IPS-20b (cell line): ENCODE results near the gene PEX11B.

Experiments
- H3K27ac ChIP-seq: one replicate; pipeline ENCODE4 v1.5.1; 2013; ENCODE audit warnings: low read length
- H3K27me3 ChIP-seq: 2 replicates; pipeline ENCODE4 v1.6.1; 2013; ENCODE audit warnings: mild to moderate bottlenecking, low read length, inconsistent platforms; ENCODE audit not compliant: insufficient read depth
- H3K36me3 ChIP-seq: 2 replicates; pipeline ENCODE4 v1.6.1; 2013; ENCODE audit warnings: low read depth, mild to moderate bottlenecking, inconsistent platforms, low read length, moderate library complexity; ENCODE audit not compliant: insufficient read depth
- H3K4me1 ChIP-seq: 2 replicates; pipeline ENCODE4 v1.6.1; 2013; ENCODE audit warnings: mild to moderate bottlenecking, control low read depth, inconsistent platforms, low read length, moderate library complexity; ENCODE audit not compliant: insufficient read depth
- H3K4me3 ChIP-seq: 2 replicates; pipeline ENCODE4 v1.5.1; 2013; ENCODE audit warnings: mild to moderate bottlenecking, low read length, inconsistent platforms
- H3K9ac ChIP-seq: 2 replicates; pipeline ENCODE4 v1.6.1; 2013; ENCODE audit warnings: low read depth, mild to moderate bottlenecking, inconsistent platforms, low read length, moderate library complexity
- H3K9me3 ChIP-seq: 2 replicates; pipeline ENCODE4 v1.6.1; 2013; ENCODE audit warnings: mild to moderate bottlenecking, low read depth, low read length, inconsistent platforms; ENCODE audit not compliant: insufficient read depth

The PEX11B gene, protein sequence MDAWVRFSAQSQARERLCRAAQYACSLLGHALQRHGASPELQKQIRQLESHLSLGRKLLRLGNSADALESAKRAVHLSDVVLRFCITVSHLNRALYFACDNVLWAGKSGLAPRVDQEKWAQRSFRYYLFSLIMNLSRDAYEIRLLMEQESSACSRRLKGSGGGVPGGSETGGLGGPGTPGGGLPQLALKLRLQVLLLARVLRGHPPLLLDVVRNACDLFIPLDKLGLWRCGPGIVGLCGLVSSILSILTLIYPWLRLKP

DNA sequence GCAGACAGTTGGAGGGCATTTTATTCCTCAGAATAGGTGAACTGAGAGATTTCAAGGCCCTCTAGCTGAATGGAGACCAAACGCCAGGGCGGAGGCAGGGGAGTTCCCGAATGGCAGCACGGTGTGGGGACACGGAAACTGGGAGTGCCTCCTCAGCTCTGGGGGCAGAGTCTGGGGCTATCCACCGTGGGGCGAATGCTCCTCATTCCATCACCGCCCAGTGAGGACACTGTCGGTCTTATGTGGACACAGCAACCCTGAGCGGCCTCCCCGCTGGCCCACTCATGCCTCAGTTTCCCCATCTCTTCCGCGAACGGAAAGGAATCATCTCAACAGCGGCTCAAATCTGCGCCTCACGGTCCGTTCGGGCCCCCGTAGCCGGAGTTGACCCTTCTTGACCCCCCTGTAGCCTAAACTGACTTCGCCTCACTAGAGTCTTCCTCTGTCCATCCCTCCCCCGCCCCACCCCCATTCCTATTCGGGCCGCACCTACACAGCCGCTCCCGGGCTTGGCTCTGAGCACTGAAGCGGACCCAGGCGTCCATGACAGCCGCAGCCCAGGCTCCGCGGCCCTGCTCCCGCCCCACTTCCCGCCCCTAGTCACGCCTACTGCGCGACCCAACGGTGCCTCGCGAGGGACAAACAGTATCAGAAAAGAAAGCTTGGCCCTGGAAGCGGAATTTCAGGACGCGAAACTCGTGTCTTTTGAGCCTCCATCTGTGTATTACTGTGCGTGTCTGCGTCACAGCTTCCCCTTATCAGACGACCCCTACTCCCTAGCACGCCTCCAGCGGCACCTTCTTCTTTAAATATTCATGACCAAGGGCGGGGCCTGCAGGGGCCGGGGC lies at the start of gene PEX11B:
Gene PEX11B (minus strand): TSS at position 574 of the 848 bp plus-strand sequence. CDS start 29 bp downstream, at position 545.
- Histone ChIP-seq H3K36me3 (peaks cover 27% of the 10 kb centered on the region), H3K4me3 (peak within 1 kb of the TSS; percentile 78), H3K9ac (peak within 1 kb of the TSS; percentile 70; the same call in 1 of the 2 replicates), H3K27ac (no peak within 1 kb of the TSS), H3K9me3 (no peaks in the 10 kb centered on the region), H3K4me1 (no peaks in the 10 kb centered on the region), H3K27me3 (no peaks in the 10 kb centered on the region; the same call in 1 of the 2 replicates)

DNA sequence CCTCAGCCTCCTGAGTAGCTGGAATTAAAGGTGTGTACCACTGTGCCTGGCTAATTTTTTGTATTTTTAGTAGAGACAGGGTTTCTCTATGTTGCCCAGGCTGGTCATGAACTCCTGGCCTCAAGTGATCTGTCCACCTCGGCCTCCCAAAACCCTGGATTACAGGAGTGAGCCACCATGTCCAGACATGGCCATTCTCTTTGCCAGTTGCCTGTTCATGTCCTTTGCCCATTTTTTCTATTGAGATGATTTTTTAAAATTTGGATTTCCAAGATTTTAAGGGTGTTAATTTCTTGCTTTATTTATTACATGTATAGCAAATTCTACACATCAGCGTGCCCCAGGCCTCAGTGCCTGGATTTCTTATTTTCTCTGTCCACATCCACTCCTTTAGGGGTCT lies 48.8 kb upstream of the PEX11B start:
- Histone ChIP-seq H3K9me3 (no peaks in the 10 kb centered on the region), H3K36me3 (no peaks in the 10 kb centered on the region), H3K27me3 (peaks cover 25% of the 10 kb centered on the region), H3K4me1 (peaks cover 10% of the 10 kb centered on the region), H3K27ac (no peak overlapping the region), H3K4me3 (no peak overlapping the region), H3K9ac (no peak overlapping the region)

DNA sequence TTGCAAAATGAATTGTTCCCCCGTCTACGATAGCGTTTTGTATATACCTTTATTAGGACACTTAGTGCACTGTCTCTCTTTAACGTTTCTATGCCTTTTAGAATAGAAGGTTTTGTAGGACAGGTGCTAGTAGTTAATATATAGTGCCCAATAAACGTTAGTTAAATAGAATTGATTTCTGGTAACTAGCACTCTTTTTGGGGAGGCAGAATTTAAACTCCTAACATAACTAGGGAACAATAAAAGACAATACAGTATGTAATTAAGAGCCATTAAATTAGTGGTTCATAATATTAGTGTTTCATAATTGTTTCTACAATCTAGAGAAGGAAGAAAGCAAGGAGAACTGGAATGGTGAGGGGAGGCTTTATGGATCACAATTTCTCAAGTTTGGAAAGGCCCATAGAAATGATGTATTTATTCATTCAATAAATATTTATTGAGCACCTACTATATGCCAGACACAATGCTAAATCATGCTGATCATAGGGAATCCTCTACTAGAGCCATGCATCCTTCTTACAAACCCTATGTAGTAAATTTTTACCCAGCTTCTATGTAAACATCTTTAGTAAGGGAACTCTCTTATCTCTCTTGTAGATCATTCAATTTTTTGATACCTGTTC lies 46.7 kb upstream of the PEX11B start:
- H3K36me3 ChIP-seq: no peaks in the 10 kb centered on the region
- no peaks in the 10 kb centered on the region for H3K9me3 ChIP-seq
- peaks cover 46% of the 10 kb centered on the region for H3K27me3 ChIP-seq
- H3K9ac ChIP-seq: peak overlapping the region; percentile 63; the same call in 1 of the 2 replicates
- H3K4me3 ChIP-seq: peak overlapping the region; percentile 78
- H3K27ac ChIP-seq: no peak overlapping the region
- peaks cover 10% of the 10 kb centered on the region for H3K4me1 ChIP-seq

DNA sequence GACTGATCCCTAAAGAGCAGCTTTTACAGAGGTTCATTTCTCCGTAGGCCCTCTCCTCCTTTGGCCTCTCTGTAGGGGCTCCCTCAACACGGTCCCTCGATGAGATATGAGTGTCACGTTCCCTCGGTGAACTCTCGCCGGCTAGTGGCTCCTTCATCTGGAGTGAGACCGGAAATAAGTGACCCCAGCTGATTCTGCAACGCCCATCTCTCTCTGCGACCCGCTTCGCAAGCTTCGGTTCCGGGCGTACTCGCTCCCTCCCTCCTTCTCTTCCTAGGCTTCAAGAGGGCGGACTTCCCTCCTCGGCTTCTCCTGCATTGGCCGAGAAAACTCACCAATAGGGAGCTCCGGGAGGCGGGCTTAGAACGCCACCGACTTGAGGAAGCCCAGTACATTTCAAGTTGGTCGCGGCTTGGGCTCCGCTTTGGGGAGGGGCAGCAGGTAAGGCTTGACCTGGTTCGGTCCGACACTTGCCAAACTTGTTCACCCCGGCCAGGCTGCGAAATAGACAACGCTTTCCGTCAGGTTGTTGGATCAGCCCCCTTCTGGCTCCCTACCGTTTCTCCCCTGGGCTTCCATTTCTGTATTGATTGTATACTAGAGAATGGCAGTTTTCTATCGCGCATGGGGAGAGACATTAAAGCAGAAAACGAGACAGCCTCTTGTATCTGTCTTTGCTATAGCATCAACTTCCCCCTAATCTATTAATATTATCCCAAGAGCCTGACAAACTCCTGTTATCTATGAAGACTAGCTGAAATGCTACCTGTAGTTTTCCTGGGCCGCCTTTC lies 46.0 kb upstream of the PEX11B start, which contains the start of the genes ANKRD34A and POLR3GL:
Gene ANKRD34A (minus strand): TSS at position 248 of the 791 bp plus-strand sequence. CDS start 2,816 bp downstream, outside the sequence.
Gene POLR3GL (plus strand): TSS at position 363 of the 791 bp plus-strand sequence. CDS start 10,176 bp downstream, outside the sequence.
- no peaks in the 10 kb centered on the region for H3K9me3 ChIP-seq
- no peak within 1 kb of the TSS for H3K27ac ChIP-seq
- H3K4me1 ChIP-seq: peaks cover 10% of the 10 kb centered on the region
- H3K9ac ChIP-seq: peak within 1 kb of the TSS; percentile 63; the same call in 1 of the 2 replicates
- H3K36me3 ChIP-seq: no peaks in the 10 kb centered on the region
- H3K4me3 ChIP-seq: peak within 1 kb of the TSS; percentile 78
- peaks cover 53% of the 10 kb centered on the region for H3K27me3 ChIP-seq

DNA sequence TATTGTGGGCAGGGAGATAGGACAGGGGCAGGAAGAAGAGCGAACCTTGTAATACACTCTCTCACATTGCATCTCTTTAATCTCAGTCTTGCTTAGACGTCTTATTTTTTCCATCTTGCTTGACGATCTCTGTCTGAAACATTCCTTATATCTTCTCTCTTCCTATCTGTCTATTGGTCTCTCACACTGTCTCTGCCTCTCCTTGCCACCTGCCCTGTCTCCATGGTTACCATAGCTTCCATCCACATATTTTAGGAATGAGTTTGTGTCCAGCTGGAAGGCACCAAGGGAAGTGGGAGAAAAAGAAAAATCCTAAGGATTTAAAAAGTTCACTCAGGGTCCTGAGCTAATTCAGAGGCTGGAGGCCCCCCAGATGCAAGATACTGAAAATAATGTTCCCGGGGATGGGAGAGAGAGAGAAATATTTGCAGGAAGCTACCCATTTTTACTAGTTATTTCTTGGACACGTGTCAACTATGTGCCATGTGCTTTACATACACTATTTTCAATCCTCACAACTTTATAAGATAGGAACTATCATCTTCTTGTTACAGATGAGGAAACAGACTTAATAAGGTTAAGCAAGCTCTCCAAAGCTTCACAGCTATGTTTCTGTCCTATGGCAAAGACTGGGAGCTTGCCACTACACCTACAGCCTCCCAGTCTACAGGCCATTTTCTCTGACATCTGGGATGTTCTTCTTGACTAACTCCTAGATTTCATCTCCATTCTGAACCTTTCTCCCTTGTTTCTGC lies 44.9 kb upstream of the PEX11B start:
- Histone ChIP-seq H3K27ac (no peak overlapping the region), H3K36me3 (no peaks in the 10 kb centered on the region), H3K9ac (no peak overlapping the region), H3K4me1 (peaks cover 11% of the 10 kb centered on the region), H3K4me3 (peak overlapping the region; percentile 78), H3K9me3 (no peaks in the 10 kb centered on the region), H3K27me3 (peaks cover 63% of the 10 kb centered on the region)

DNA sequence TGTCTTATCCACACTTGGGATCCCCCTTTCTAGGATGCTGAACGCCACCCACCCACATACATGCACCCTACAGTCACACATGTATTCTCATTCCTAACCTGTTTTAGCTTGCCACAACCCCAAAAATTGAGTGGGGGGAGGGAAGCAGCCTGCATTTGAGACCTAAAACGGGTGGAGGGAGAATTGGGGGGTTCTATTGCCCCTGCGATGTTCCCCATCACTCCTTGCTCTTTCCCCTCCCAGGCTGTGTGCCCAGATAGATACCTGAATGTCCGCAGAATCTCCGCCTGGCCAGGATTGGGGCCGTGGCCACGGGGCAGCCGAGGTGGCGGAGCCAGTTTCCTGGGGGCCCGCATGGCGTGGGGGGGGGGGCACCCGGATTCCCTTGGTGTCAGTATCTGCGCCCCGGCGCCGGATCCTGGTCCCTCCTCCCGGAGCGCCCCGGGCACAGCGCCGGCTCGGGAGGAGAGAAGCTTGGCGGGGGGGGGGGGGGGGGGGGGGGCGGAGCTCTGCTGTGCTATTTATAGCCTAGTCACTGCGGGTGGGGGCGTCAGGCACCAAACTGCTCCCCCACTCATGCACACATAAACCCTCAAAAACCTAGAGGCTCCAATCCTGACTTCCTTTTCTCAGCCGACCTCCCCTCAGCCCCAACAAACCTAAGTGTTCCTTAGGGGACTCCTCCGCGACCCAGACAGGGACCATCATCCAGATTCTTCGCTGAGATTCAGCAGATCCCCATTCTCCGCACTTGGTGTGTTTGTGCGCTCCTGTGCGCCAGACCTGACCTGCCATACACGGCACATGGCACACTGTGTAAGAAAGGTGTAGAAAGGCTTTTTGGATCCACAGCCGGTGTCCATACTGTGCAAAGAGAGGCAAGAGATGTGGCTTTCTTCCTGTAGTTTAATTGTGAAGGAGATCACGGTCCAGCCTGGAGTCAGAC lies 43.9 kb upstream of the PEX11B start:
- Histone ChIP-seq H3K27me3 (peaks cover 68% of the 10 kb centered on the region), H3K27ac (no peak overlapping the region), H3K36me3 (no peaks in the 10 kb centered on the region), H3K4me3 (peak overlapping the region; percentile 84), H3K9me3 (no peaks in the 10 kb centered on the region), H3K4me1 (peaks cover 15% of the 10 kb centered on the region), H3K9ac (no peak overlapping the region)

DNA sequence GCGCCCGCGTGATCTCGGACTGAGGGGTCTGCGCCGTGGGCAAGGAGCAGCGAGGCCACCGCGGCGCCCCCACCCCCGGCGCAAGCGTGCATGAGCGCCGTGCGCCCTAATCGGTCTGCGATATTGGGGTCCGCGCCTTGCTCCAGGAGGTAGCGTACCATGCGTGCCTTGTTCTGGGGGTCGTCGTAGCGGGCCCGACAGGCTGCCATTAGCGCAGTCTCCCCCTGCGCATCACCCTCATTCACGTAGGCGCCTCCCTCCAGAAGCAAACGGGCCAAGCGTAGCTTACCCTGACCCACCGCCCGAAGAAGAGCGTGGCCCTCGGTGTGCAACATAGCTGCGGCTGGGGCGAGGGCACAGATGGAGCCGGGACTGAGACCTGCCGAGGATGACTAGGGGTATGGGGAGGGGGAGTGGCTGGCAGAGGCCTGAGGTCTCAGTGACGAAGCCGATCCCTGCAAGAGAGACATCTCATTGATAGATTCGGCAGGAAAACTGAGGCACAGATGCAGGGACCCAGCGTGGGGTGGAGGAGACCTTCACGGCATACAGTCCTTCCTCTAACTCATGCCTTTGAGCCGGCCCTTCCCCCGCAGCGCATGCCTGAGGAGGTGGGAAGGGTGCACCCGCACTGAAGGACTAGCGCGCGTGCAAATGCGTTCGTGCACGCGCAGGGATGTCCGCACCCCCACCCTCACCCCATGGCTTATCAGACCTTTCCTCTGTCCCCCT lies 43.1 kb upstream of the PEX11B start:
- no peaks in the 10 kb centered on the region for H3K36me3 ChIP-seq
- H3K4me3 ChIP-seq: peak overlapping the region; percentile 84
- peaks cover 15% of the 10 kb centered on the region for H3K4me1 ChIP-seq
- no peaks in the 10 kb centered on the region for H3K9me3 ChIP-seq
- no peak overlapping the region for H3K27ac ChIP-seq
- peaks cover 77% of the 10 kb centered on the region for H3K27me3 ChIP-seq
- no peak overlapping the region; the same call in 1 of the 2 replicates for H3K9ac ChIP-seq

DNA sequence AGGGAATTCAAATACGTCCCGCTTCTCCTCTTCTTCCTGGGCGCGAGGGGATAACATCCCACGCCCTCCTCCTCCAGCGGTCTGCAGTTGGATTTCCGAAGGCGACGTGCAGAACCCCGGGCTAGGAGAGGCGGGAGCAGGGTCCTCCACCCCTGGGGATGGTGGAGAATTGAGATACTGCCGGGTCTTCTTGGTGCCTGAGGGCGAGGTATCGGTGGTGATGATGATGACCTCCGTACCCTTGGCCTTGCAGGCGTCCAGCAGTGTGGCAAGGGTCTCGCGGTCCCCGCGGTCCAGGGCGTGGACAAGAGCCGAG lies 42.5 kb upstream of the PEX11B start:
- H3K9ac ChIP-seq: peak overlapping the region; percentile 62; the same call in 1 of the 2 replicates
- peaks cover 82% of the 10 kb centered on the region for H3K27me3 ChIP-seq
- no peaks in the 10 kb centered on the region for H3K36me3 ChIP-seq
- H3K4me1 ChIP-seq: peaks cover 15% of the 10 kb centered on the region
- H3K4me3 ChIP-seq: peak overlapping the region; percentile 84
- H3K9me3 ChIP-seq: no peaks in the 10 kb centered on the region
- no peak overlapping the region for H3K27ac ChIP-seq

DNA sequence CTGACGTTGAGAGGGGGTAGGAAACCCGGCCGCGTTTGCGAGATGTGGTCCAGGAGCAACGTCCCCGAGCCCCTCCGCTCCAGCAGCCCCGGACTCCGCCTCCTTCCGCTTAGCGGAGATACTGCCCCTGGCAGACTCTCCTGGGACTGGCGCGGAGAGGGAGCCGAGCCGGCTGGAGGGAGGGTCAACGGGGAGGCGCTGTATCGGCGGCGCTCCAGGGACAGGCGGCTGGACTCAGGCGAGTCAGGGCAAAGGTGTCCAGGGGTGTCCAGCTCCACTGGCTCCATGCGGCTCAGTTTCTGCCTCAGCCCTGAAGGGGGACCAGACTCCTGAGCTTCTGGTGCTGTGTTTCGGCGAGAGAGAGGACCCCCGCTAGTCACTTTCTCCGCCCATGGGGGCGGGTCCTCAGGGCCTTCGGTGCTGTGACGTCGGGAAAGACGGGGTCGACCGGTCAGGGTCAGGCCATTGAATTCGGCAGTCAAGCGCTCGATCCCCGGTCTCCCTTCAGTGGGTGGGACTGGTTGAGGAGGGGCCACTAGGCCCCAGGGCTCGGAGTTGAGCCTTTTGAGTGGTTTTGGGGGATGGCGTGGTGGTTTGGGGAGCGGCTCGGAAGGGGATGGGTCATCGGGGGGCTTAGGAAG lies 42.1 kb upstream of the PEX11B start:
- Histone ChIP-seq H3K9ac (peak overlapping the region; percentile 62; the same call in 1 of the 2 replicates), H3K9me3 (no peaks in the 10 kb centered on the region), H3K36me3 (no peaks in the 10 kb centered on the region), H3K4me1 (peaks cover 15% of the 10 kb centered on the region), H3K4me3 (peak overlapping the region; percentile 84), H3K27me3 (peaks cover 87% of the 10 kb centered on the region), H3K27ac (no peak overlapping the region)
